Measurements from ENCODE around the gene CPPED1.

CPPED1 gene

DNA sequence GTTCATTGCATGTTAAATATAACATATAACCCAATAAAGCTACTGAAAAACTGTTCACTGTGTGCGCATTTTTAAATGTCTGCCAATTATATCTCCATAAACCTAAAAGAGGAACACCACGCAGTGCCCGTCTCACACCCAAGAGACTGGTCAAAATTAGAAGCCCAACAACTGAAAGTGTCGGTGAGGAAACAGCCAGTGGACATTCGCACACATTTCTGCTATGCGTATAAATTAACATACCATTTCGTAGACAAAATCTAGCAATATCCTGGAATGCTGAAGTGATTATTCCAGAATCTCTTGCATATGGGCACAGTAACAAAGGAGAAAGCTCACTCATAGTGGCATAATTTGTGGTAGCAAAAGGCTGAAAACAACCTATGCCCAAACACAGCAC, 55.9 kb downstream of the CPPED1 start:
- Histone ChIP-seq H3K4me1 (ENCODE audit: control insufficient read depth, insufficient read depth, low read length) (no peaks in the 10 kb centered on the region), H3K36me3 (ENCODE audit: control insufficient read depth in 2 of 2, insufficient read depth in 1 of 2, low read length in 2 of 2) (no peaks in the 10 kb centered on the region), H3K27ac (ENCODE audit: extremely low read depth, low read depth, low read length) (no peak overlapping the region), H3K9me3 (ENCODE audit: control insufficient read depth, insufficient read depth, low read depth, low read length) (no peaks in the 10 kb centered on the region), H3K4me3 (ENCODE audit: low read depth, low read length) (no peak overlapping the region)
- CTCF ChIA-PET = no interaction called here
- no peak for TF ChIP-seq ZNF274 (IDR thresholded peaks at IDR 0.05; ENCODE audit: low read length)
- no peak for TF ChIP-seq ZNF274 (tag by site-specific recombination; IDR thresholded peaks at IDR 0.05; ENCODE audit: borderline replicate concordance)
- no peak for TF ChIP-seq ZNF280D (tag by site-specific recombination; IDR thresholded peaks at IDR 0.05)
- no peak for TF ChIP-seq ZNF16 (tag by site-specific recombination; IDR thresholded peaks at IDR 0.05; ENCODE audit: low read depth)
- no peak for TF ChIP-seq ZIC2 (tag by site-specific recombination; IDR thresholded peaks at IDR 0.05)
- no peak for TF ChIP-seq ZNF629 (tag by site-specific recombination; IDR thresholded peaks at IDR 0.05)
- no peak for TF ChIP-seq REST (tag by site-specific recombination; IDR thresholded peaks at IDR 0.05)
- TF ChIP-seq ZNF266 (tag by site-specific recombination; IDR thresholded peaks at IDR 0.05; ENCODE audit: low read depth) = no peak
- TF ChIP-seq SP3 (tag by site-specific recombination; IDR thresholded peaks at IDR 0.05) = no peak
- no peak for TF ChIP-seq ZNF391 (tag by site-specific recombination; IDR thresholded peaks at IDR 0.05; ENCODE audit: borderline replicate concordance, low read depth)
- TF ChIP-seq ZNF202 (tag by site-specific recombination; IDR thresholded peaks at IDR 0.05; ENCODE audit: borderline replicate concordance) = no peak
- TF ChIP-seq, protein P1, sequence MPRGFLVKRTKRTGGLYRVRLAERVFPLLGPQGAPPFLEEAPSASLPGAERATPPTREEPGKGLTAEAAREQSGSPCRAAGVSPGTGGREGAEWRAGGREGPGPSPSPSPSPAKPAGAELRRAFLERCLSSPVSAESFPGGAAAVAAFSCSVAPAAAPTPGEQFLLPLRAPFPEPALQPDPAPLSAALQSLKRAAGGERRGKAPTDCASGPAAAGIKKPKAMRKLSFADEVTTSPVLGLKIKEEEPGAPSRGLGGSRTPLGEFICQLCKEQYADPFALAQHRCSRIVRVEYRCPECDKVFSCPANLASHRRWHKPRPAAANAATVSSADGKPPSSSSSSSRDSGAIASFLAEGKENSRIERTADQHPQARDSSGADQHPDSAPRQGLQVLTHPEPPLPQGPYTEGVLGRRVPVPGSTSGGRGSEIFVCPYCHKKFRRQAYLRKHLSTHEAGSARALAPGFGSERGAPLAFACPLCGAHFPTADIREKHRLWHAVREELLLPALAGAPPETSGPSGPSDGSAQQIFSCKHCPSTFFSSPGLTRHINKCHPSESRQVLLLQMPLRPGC (tag by site-specific recombination; IDR thresholded peaks at IDR 0.05) = no peak
- no peak for TF ChIP-seq ZNF302 (tag by site-specific recombination; IDR thresholded peaks at IDR 0.05; ENCODE audit: low read depth)
- no peak for TF ChIP-seq SALL2 (tag by site-specific recombination; IDR thresholded peaks at IDR 0.05; ENCODE audit: borderline replicate concordance)
- TF ChIP-seq ZNF514 (tag by site-specific recombination; IDR thresholded peaks at IDR 0.05) = no peak
- no peak for TF ChIP-seq ZNF121 (tag by site-specific recombination; IDR thresholded peaks at IDR 0.05)
- TF ChIP-seq ZNF560 (tag by site-specific recombination; IDR thresholded peaks at IDR 0.05; ENCODE audit: borderline replicate concordance) = no peak
- TF ChIP-seq ZNF184 (tag by site-specific recombination; IDR thresholded peaks at IDR 0.05) = no peak
- POLR2A ChIA-PET = no interaction called here

GRCh38 chr16:12747261-12747660, 56.4 kb downstream of the CPPED1 start:
- Histone ChIP-seq H3K36me3 (ENCODE audit: control insufficient read depth in 2 of 2, insufficient read depth in 1 of 2, low read length in 2 of 2) (no peaks in the 10 kb centered on the region), H3K27ac (ENCODE audit: extremely low read depth, low read depth, low read length) (no peak overlapping the region), H3K4me3 (ENCODE audit: low read depth, low read length) (no peak overlapping the region), H3K4me1 (ENCODE audit: control insufficient read depth, insufficient read depth, low read length) (no peaks in the 10 kb centered on the region), H3K9me3 (ENCODE audit: control insufficient read depth, insufficient read depth, low read depth, low read length) (no peaks in the 10 kb centered on the region)
- ChIA-PET POLR2A (no interaction called here), CTCF (interaction anchor here (0.6 kb wide), 1 partner anchor 69 kb away, joined by 6 read pairs; no protein-coding TSS in a partner anchor)
- TF ChIP-seq, protein P2, sequence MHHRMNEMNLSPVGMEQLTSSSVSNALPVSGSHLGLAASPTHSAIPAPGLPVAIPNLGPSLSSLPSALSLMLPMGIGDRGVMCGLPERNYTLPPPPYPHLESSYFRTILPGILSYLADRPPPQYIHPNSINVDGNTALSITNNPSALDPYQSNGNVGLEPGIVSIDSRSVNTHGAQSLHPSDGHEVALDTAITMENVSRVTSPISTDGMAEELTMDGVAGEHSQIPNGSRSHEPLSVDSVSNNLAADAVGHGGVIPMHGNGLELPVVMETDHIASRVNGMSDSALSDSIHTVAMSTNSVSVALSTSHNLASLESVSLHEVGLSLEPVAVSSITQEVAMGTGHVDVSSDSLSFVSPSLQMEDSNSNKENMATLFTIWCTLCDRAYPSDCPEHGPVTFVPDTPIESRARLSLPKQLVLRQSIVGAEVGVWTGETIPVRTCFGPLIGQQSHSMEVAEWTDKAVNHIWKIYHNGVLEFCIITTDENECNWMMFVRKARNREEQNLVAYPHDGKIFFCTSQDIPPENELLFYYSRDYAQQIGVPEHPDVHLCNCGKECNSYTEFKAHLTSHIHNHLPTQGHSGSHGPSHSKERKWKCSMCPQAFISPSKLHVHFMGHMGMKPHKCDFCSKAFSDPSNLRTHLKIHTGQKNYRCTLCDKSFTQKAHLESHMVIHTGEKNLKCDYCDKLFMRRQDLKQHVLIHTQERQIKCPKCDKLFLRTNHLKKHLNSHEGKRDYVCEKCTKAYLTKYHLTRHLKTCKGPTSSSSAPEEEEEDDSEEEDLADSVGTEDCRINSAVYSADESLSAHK (tag by site-specific recombination; IDR thresholded peaks at IDR 0.05) = no peak
- TF ChIP-seq ZNF211 (tag by site-specific recombination; IDR thresholded peaks at IDR 0.05; ENCODE audit: low read depth) = no peak
- TF ChIP-seq ZXDB (tag by site-specific recombination; IDR thresholded peaks at IDR 0.05) = peak; percentile 67
- no peak for TF ChIP-seq ZFP37 (tag by site-specific recombination; IDR thresholded peaks at IDR 0.05)
- TF ChIP-seq, protein P3, sequence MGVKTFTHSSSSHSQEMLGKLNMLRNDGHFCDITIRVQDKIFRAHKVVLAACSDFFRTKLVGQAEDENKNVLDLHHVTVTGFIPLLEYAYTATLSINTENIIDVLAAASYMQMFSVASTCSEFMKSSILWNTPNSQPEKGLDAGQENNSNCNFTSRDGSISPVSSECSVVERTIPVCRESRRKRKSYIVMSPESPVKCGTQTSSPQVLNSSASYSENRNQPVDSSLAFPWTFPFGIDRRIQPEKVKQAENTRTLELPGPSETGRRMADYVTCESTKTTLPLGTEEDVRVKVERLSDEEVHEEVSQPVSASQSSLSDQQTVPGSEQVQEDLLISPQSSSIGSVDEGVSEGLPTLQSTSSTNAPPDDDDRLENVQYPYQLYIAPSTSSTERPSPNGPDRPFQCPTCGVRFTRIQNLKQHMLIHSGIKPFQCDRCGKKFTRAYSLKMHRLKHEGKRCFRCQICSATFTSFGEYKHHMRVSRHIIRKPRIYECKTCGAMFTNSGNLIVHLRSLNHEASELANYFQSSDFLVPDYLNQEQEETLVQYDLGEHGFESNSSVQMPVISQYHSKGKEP (tag by site-specific recombination; IDR thresholded peaks at IDR 0.05) = no peak
- TF ChIP-seq ZBTB8A (tag by site-specific recombination; IDR thresholded peaks at IDR 0.05) = peak; percentile 44; the same call in 1 of the 2 replicates
- TF ChIP-seq ZNF624 (tag by site-specific recombination; IDR thresholded peaks at IDR 0.05) = no peak
